CD4-positive, alpha-beta T cell treated with Interferon gamma for 1 hour (primary cell): Measurements from ENCODE around the gene ZFP14.
"Not testable (repeated sequence)": the region's sequence is repeated elsewhere in the genome, so short reads cannot be mapped to it uniquely, and the experiment has no call there.

ENCODE experiments used
- DNase-seq: peaks from one replicate; pipeline ENCODE4 v3.0.0-alpha.2; 2020

Gene ZFP14

DNA sequence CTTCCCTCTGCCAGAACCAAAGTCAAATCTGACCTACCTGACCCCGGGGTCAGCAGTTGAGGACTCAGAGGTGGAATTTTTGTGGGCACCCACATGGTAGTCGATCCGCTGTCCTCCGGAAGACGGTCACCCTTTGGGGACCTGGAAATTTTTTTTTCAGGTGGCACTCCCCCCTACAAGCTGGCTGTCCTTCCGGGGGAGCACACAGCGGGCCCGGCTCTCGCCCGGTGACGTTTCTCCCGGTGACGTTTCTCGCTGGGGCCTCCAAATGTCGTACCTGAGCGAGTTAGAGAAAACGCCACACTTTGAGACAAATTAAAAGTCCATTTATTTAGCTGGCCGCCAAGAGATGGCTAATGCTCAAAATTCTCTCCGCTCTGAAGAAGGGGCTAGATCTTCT, 48.8 kb downstream of the ZFP14 start:
- no peak for DNase-seq

DNA sequence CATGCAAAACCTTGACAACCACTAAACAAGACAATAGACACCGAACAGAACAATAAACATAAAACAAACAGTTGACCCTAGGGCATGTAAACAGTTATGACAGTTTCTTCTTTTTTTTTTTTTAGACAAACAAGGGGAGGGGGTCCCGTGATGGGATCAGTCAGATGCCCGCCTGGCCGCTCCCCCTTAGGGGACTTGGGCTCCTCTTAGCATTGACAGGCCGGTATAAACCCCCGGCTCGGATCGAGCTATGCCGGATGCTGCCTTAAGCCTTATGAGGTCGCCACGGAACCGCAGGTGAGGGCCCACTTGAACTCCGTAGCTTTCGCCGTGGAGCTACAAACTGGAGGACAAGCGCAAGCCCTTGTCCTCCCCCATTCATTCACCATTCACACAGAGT, 49.5 kb downstream of the ZFP14 start:
- not testable (repeated sequence) for DNase-seq

DNA sequence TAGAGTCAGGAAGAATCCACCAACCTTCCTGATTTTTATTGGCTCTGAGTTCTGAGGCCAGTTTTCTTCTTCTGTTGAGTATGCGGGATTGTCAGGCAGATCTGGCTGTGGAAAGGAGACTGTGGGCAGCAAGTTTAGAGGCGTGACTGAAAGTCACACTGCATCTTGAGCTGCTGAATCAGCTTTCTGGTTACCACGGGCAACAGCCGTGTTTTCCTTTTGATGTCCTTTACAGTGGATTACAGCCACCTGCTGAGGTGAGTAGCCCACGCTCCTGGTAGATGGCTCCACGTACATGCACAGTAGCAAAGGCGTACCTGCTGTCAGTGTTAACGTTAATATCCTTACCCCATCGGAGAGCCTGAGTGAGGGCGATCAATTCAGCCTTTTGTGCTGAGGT, 52.4 kb downstream of the ZFP14 start:
- not testable (repeated sequence) for DNase-seq

DNA sequence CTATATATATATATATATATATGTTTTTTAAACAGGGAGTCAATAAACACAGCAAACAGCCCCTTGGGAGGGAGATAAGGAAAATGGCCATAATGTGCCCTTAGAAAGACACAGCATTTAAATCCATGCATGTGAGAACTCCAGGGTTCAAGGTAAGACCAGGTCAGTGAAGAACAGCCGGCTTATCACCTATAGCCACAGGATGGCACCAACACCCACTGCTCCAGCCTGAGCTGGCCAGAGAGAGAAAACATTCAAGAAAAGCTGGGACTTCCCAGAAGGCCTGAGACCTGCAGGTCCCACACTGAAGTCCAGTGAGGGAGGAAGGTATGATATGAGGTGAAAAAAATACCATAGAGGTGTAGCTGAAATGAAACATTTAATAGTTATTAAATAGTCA, 63.8 kb downstream of the ZFP14 start:
- DNase-seq: not testable (repeated sequence)

DNA sequence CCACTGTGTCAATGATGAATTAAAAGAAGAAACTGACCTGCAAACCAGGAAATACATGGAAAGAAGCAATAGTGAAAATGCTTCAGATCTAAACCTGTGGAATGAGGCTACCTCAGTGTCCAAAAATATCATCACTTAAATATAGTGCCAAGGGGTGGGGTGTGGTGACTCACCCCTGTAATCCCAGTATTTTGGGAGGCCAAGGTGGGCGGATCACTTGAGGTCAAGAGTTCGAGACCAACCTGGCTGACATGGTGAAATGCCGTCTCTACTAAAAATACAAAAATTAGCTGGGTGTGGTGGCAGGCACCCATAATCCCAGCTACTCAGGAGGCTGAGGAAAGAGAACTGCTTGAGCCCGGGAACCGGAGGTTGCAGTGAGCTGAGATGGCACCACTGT, 64.9 kb downstream of the ZFP14 start:
- not testable (repeated sequence) for DNase-seq

DNA sequence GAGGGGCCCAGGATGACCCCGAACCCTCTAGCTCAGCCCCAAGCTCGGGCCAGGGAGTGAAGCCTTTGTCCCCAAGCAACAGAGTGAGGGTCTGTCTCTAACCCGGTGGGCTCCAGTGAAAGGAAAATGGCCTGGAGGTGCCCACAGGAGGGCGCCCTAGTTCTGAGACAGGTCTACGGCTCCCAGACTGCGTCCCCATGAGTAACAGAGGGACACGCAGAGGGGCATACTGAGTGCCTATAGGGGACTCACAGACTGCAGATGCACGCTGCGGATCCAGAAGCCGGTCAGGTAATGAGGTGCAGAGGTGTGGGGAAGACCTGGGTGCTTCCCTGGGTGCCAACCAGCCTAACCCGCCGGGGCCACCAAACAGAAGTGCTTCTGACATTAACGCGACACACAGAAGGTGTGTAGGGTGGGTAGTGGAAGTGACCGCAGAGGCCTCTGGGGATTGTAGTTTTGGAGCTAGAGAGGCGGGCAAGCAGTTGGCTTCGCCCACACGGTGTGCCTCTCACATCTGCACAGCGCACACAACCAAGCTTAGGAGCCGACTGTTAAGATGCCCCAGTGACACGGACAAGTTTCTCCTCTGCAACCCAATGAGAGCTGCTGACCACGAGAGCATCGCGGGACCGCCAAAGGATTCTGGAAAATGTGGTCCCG, 67.8 kb downstream of the ZFP14 start:
- DNase-seq: not testable (repeated sequence)

DNA sequence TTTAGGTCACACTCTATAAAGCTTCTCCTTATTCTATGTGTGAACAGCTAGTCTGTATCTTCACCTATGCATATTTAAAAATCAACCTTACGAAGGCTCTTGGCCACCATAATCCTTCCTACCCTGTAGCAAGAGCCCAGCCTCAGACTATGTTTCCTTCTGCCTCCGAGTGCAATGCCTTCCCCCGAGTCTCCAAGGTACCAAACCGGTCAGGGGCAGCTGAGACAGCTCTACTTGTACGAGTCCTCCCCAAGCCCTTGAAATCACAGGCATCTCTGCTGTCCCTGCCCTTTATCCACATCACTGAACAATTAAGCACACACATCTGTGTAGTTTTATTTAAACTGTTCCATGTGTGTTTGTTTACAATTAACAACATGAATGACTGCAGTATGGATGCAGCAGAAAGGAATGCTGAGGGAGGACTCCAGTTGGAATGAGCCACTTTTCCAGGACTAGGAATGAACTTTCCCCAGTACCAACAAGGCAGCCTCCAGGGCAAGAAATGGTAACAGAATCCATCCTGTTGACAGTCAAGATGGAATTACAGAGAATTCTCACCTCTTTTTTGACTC, 68.5 kb downstream of the ZFP14 start:
- DNase-seq: not testable (repeated sequence)

DNA sequence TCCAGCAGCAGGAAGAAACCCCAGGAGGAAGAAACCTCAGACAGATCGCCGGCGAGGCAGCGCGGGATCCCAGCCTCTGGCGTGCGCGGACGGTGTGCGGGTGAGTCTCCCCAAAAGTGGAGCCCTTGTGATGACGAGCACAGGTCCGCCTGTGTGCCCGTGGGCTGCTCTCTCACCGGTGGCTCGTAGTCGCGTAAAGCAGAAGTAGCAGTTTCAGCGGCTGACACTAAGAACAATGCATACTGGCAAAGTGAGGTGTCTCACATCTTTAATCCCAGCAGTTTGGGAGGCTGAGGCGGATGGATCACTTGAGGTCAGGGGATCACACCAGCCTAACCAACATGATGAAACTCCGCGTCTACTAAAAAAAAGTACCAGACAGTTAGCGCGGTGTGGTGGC, 69.2 kb downstream of the ZFP14 start:
- DNase-seq: peak; percentile 15

DNA sequence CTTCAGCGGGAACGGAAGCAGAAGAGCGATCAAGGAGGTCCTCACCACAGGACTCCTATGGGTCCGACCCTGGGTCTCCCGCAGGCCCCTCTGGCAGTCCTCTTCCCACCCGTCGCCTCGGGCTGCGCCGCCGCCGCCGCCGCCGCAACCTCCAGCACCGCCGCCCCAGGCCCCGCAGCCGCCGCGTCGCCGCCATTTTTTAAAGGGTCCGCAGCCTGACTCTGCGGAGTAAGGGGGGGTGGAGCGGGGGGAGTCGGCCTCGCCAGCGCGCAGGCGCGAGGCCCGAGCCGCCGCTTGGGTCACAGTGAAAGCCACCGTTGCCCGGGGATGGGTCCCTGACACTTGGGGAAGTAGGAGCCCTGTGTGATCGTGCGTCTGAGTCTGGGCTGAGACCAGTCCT, 69.7 kb downstream of the ZFP14 start:
- DNase-seq: not testable (repeated sequence)

DNA sequence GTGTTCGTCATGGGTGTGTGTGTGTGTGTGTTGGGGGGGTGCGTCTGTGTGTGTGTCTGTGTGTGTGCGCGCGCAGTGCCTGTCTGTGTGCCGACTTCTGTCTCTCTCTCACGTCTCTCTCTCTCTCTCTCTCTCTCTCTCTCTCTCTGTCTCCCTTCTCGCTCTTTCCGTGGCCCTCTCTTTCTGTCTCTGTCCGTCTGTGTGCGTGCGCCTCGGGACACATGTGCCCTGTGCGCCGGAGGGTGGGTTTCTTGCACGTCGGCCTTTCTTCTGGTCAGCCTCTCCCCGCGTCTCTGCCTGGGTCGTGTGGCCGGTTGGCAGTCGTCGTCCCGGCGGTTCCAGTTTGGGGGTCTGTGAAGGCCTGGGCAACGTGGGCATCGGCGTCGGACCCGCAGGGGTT, 86.7 kb downstream of the ZFP14 start:
- not testable (repeated sequence) for DNase-seq
